OCI-LY1 (cell line): Measurements from ENCODE around the gene TMEM161B.

ENCODE experiments used
- H2AFZ ChIP-seq: fragments of 200-600 bp; sonication (generic), shearing (Covaris generic); 2 replicates; pipeline ENCODE4 v1.6.0; 2014; ENCODE audit warnings: antibody characterized with exemption, mild to moderate bottlenecking, low read length
- H3F3A ChIP-seq: fragments of 200-600 bp; sonication (generic), shearing (Covaris generic); 2 replicates; pipeline ENCODE4 v1.6.0; 2014; ENCODE audit warnings: mild to moderate bottlenecking, antibody characterized with exemption, low read length, moderate library complexity; ENCODE audit not compliant: insufficient read depth
- H3K27ac ChIP-seq: fragments of 200-600 bp; sonication (generic); 2 replicates; pipeline ENCODE4 v1.5.1; 2014; ENCODE audit warnings: low read length, mixed run types, mild to moderate bottlenecking, low read depth; ENCODE audit not compliant: poor library complexity, severe bottlenecking
- H3K27me3 ChIP-seq: fragments of 200-600 bp; sonication (generic); 2 replicates; pipeline ENCODE4 v1.6.0; 2014; ENCODE audit warnings: antibody characterized with exemption, mild to moderate bottlenecking, low read length, moderate library complexity; ENCODE audit not compliant: insufficient read depth
- H3K36me3 ChIP-seq: fragments of 200-600 bp; sonication (generic); 2 replicates; pipeline ENCODE4 v1.6.1; 2014; ENCODE audit warnings: mild to moderate bottlenecking, antibody characterized with exemption, low read length, moderate library complexity, mixed read lengths; ENCODE audit not compliant: insufficient read depth
- H3K4me1 ChIP-seq: fragments of 200-600 bp; sonication (generic); 2 replicates; pipeline ENCODE4 v1.5.1; 2014; ENCODE audit warnings: mild to moderate bottlenecking, low read length, moderate library complexity; ENCODE audit not compliant: insufficient read depth, severe bottlenecking
- H3K4me2 ChIP-seq: fragments of 200-600 bp; sonication (generic), shearing (Covaris generic); 2 replicates; pipeline ENCODE4 v1.6.1; 2014; ENCODE audit warnings: low read length
- H3K4me3 ChIP-seq: fragments of 200-600 bp; sonication (generic); 2 replicates; pipeline ENCODE4 v1.5.1; 2014; ENCODE audit warnings: low read length, low read depth, mild to moderate bottlenecking, mixed read lengths; ENCODE audit not compliant: poor library complexity, severe bottlenecking
- H3K79me2 ChIP-seq: fragments of 200-600 bp; shearing (Covaris generic); 2 replicates; pipeline ENCODE4 v1.6.1; 2016; ENCODE audit warnings: mixed run types, low read length, mixed read lengths; ENCODE audit not compliant: insufficient read depth
- H3K9ac ChIP-seq: fragments of 200-600 bp; sonication (generic), shearing (Covaris generic); 2 replicates; pipeline ENCODE4 v1.6.1; 2014; ENCODE audit warnings: mild to moderate bottlenecking, low read length, mixed read lengths
- H3K9me2 ChIP-seq: fragments of 200-600 bp; sonication (generic), shearing (Covaris generic); 2 replicates; pipeline ENCODE4 v1.6.1; 2014; ENCODE audit warnings: low read depth, mild to moderate bottlenecking, low read length, mixed read lengths
- H3K9me3 ChIP-seq: fragments of 200-600 bp; shearing (Covaris generic); 2 replicates; pipeline ENCODE4 v1.6.1; 2014; ENCODE audit warnings: low read length, mixed read lengths
- H4K20me1 ChIP-seq: fragments of 200-600 bp; sonication (generic), shearing (Covaris generic); 2 replicates; pipeline ENCODE4 v1.6.0; 2016; ENCODE audit warnings: mild to moderate bottlenecking, low read length; ENCODE audit not compliant: insufficient read depth
- EZH2 ChIP-seq: fragments of 200-600 bp; sonication (generic), shearing (Covaris generic); IDR thresholded peaks from 2 replicates; pipeline ENCODE4 v1.8.0; 2017; ENCODE audit warnings: borderline replicate concordance, mixed run types, mild to moderate bottlenecking, antibody characterized with exemption, low read length, moderate library complexity, mixed read lengths
- TF ChIP-seq, protein P1 (sequence below): fragments of 200-600 bp; sonication (generic), shearing (Covaris generic); IDR thresholded peaks from 2 replicates; pipeline ENCODE4 v1.5.1; 2017; ENCODE audit warnings: mild to moderate bottlenecking, antibody characterized with exemption, low read length, moderate library complexity, mixed read lengths

The TMEM161B gene

DNA sequence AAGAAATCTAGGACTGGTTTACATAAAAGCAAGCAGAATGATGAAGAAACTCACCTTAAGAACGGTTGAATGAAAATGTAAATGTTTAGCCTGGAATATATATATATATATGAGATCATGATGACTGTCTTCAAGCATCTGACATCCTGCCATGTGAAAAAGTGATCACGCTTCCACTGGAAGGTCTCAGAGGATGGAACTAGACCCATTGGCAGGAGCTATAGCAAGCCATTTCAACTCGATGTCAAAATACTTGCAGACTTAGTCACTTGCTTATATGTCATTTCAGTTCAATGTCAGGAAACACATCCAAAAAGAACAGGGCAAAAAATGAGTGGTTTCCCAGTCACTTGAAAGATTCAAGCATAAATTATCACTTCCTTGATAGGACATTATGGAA, 22.2 kb upstream of the TMEM161B start:
- H3K36me3 ChIP-seq = no peaks in the 10 kb centered on the region
- H3K9me2 ChIP-seq = no peaks in the 10 kb centered on the region
- H4K20me1 ChIP-seq = no peaks in the 10 kb centered on the region

DNA sequence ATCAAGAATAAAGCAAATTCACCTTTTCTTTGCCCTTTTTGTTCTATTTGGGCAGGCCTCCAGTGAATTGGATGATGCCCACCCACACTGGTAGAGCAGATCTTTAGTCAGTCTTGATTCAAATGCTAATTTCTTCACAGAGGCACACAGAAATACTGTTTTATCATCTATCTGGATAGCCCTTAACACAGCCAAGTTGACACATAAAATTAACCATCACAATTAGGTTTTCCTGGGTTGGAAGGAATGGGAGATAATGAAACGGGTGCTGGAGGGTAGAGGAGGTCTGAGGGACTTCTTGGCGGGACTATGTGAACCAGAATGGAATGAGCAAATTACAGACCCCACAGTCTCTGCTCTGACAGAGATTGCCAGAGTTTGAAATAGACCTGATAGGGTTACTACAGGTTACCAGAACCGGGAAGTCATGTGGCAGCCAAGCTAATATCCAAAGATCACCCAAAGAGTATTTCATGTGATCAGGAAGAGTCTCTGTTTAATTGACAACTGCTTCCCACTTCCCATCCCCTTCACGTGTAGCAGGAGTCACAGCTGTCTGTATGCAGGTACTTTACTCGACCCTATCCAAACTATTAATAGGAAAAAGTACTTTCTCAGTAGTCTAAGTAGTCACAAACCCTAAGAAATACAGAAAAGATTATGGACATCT, 20.0 kb upstream of the TMEM161B start:
- H3K4me2 ChIP-seq = no peak overlapping the region
- no peak overlapping the region for H3K9ac ChIP-seq
- peaks cover under 1% of the 10 kb centered on the region; the same call in 1 of the 2 replicates for H3K36me3 ChIP-seq
- H3K4me1 ChIP-seq = no peaks in the 10 kb centered on the region
- no peak for TF ChIP-seq EZH2
- TF ChIP-seq, protein P1, sequence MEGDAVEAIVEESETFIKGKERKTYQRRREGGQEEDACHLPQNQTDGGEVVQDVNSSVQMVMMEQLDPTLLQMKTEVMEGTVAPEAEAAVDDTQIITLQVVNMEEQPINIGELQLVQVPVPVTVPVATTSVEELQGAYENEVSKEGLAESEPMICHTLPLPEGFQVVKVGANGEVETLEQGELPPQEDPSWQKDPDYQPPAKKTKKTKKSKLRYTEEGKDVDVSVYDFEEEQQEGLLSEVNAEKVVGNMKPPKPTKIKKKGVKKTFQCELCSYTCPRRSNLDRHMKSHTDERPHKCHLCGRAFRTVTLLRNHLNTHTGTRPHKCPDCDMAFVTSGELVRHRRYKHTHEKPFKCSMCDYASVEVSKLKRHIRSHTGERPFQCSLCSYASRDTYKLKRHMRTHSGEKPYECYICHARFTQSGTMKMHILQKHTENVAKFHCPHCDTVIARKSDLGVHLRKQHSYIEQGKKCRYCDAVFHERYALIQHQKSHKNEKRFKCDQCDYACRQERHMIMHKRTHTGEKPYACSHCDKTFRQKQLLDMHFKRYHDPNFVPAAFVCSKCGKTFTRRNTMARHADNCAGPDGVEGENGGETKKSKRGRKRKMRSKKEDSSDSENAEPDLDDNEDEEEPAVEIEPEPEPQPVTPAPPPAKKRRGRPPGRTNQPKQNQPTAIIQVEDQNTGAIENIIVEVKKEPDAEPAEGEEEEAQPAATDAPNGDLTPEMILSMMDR = no peak
- H3F3A ChIP-seq = no peaks in the 10 kb centered on the region
- no peaks in the 10 kb centered on the region for H3K79me2 ChIP-seq
- H4K20me1 ChIP-seq = no peaks in the 10 kb centered on the region
- H2AFZ ChIP-seq = no peak overlapping the region
- H3K27ac ChIP-seq = no peak overlapping the region
- H3K4me3 ChIP-seq = no peak overlapping the region
- no peaks in the 10 kb centered on the region for H3K27me3 ChIP-seq
- H3K9me2 ChIP-seq = no peaks in the 10 kb centered on the region
- no peaks in the 10 kb centered on the region for H3K9me3 ChIP-seq

More for the DNA sequence above, 22.2 kb upstream of the TMEM161B start:
- Histone ChIP-seq H3K9me3 (no peaks in the 10 kb centered on the region), H3K27me3 (no peaks in the 10 kb centered on the region), H2AFZ (no peak overlapping the region), H3K9ac (no peak overlapping the region), H3K27ac (no peak overlapping the region), H3K4me2 (no peak overlapping the region), H3K4me3 (no peak overlapping the region), H3K79me2 (no peaks in the 10 kb centered on the region), H3F3A (no peaks in the 10 kb centered on the region), H3K4me1 (no peaks in the 10 kb centered on the region)
- TF ChIP-seq, protein P1 = no peak
- TF ChIP-seq EZH2 = no peak

DNA sequence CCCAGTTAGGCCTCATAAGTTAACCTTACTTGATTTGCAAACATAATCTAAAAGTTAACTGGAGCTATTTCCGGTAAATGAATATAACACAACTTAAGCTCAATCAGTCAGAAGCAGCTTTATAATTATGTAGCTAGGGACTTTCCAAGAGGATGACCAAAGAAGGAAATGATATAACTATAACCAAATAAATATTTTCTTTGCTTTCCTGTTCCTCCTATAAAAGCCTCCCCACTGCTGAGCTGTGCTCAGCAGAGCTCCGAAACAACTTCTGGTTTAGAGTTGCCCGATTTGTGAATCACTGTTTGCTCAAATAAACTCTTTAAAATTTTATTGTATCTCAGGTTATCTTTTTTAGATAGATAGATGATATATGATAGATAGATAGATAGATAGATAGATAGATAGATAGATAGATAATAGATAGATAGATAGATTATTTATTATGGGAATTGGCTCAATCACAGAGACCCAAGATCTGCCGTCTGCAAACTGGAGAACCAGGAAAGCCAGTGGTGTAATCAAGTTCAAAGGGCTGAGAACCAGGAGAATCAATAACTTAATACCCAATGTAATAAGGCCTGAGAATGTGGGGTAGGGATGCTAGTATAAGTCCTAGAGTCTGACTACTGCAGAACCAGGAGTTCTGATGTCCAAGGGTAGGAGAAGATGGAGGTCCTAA, 19.3 kb upstream of the TMEM161B start:
- H3K27ac ChIP-seq = no peak overlapping the region
- H3K27me3 ChIP-seq = no peaks in the 10 kb centered on the region
- TF ChIP-seq, protein P1 = no peak
- no peak for TF ChIP-seq EZH2
- H3K36me3 ChIP-seq = peaks cover 5% of the 10 kb centered on the region; the same call in 1 of the 2 replicates
- H3K79me2 ChIP-seq = no peaks in the 10 kb centered on the region
- no peaks in the 10 kb centered on the region for H4K20me1 ChIP-seq
- H3K9me2 ChIP-seq = no peaks in the 10 kb centered on the region
- no peaks in the 10 kb centered on the region for H3K9me3 ChIP-seq
- no peak overlapping the region for H3K4me2 ChIP-seq
- no peaks in the 10 kb centered on the region for H3F3A ChIP-seq
- no peak overlapping the region for H3K9ac ChIP-seq
- H3K4me1 ChIP-seq = no peaks in the 10 kb centered on the region
- H2AFZ ChIP-seq = no peak overlapping the region
- H3K4me3 ChIP-seq = no peak overlapping the region
